Loucy (cell line): ENCODE data around the gene NTHL1.

Experiments
- H2AFZ ChIP-seq: fragments of 200-600 bp; sonication (generic); 2 replicates; pipeline ENCODE4 v1.6.0; 2016; ENCODE audit warnings: antibody characterized with exemption, mild to moderate bottlenecking, low read length, moderate library complexity
- H3F3A ChIP-seq: fragments of 200-600 bp; 2 replicates; pipeline ENCODE4 v1.6.0; 2016; ENCODE audit warnings: antibody characterized with exemption, low read depth, mild to moderate bottlenecking
- H3K27me3 ChIP-seq: fragments of 200-600 bp; sonication (generic); 2 replicates; pipeline ENCODE4 v1.6.1; 2014; ENCODE audit warnings: low read length, mild to moderate bottlenecking; ENCODE audit not compliant: insufficient read depth, poor library complexity, severe bottlenecking
- H3K36me3 ChIP-seq: fragments of 200-600 bp; sonication (generic); 2 replicates; pipeline ENCODE4 v1.6.1; 2016; ENCODE audit warnings: low read length; ENCODE audit not compliant: insufficient read depth
- H3K4me1 ChIP-seq: fragments of 200-600 bp; sonication (generic); 2 replicates; pipeline ENCODE4 v1.5.1; 2014; ENCODE audit warnings: low read length, mild to moderate bottlenecking; ENCODE audit not compliant: insufficient read depth, poor library complexity, severe bottlenecking
- H3K4me2 ChIP-seq: fragments of 200-600 bp; sonication (generic); 2 replicates; pipeline ENCODE4 v1.6.0; 2014; ENCODE audit warnings: antibody characterized with exemption, low read length, low read depth, mild to moderate bottlenecking; ENCODE audit not compliant: poor library complexity, severe bottlenecking
- H3K4me3 ChIP-seq: fragments of 200-600 bp; sonication (generic); 2 replicates; pipeline ENCODE4 v1.5.1; 2014; ENCODE audit warnings: low read length, mild to moderate bottlenecking, mixed read lengths; ENCODE audit not compliant: poor library complexity, severe bottlenecking
- H3K79me2 ChIP-seq: fragments of 200-600 bp; sonication (generic); 2 replicates; pipeline ENCODE4 v1.6.1; 2014; ENCODE audit warnings: low read length; ENCODE audit not compliant: insufficient read depth
- H3K9ac ChIP-seq: fragments of 200-600 bp; sonication (generic); 2 replicates; pipeline ENCODE4 v1.6.0; 2014; ENCODE audit warnings: mild to moderate bottlenecking, low read depth, low read length, moderate library complexity; ENCODE audit not compliant: poor library complexity, severe bottlenecking
- H3K9me2 ChIP-seq: fragments of 200-600 bp; sonication (generic); replicated peaks from 2 replicates; pipeline ENCODE4 v1.6.1; 2016; ENCODE audit warnings: low read depth, low read length, mixed read lengths
- H3K9me3 ChIP-seq: fragments of 200-600 bp; sonication (generic); 2 replicates; pipeline ENCODE4 v1.6.1; 2014; ENCODE audit warnings: mild to moderate bottlenecking, antibody characterized with exemption, low read length, low read depth; ENCODE audit not compliant: insufficient read depth
- H4K20me1 ChIP-seq: fragments of 200-600 bp; sonication (generic); 2 replicates; pipeline ENCODE4 v1.6.0; 2014; ENCODE audit warnings: antibody characterized with exemption, low read length, mild to moderate bottlenecking; ENCODE audit not compliant: insufficient read depth, poor library complexity, severe bottlenecking
- EZH2phosphoT487 ChIP-seq: fragments of 200-600 bp; IDR thresholded peaks from 2 replicates; pipeline ENCODE4 v1.6.1; 2018; ENCODE audit warnings: antibody characterized with exemption, mild to moderate bottlenecking, moderate library complexity, borderline replicate concordance
- TF ChIP-seq, protein P1 (sequence below): fragments of 200-600 bp; sonication (generic); conservative IDR thresholded peaks from 2 replicates; pipeline ENCODE4 v1.5.1; 2014; ENCODE audit warnings: mild to moderate bottlenecking, antibody characterized with exemption, low read length

NTHL1 gene

DNA sequence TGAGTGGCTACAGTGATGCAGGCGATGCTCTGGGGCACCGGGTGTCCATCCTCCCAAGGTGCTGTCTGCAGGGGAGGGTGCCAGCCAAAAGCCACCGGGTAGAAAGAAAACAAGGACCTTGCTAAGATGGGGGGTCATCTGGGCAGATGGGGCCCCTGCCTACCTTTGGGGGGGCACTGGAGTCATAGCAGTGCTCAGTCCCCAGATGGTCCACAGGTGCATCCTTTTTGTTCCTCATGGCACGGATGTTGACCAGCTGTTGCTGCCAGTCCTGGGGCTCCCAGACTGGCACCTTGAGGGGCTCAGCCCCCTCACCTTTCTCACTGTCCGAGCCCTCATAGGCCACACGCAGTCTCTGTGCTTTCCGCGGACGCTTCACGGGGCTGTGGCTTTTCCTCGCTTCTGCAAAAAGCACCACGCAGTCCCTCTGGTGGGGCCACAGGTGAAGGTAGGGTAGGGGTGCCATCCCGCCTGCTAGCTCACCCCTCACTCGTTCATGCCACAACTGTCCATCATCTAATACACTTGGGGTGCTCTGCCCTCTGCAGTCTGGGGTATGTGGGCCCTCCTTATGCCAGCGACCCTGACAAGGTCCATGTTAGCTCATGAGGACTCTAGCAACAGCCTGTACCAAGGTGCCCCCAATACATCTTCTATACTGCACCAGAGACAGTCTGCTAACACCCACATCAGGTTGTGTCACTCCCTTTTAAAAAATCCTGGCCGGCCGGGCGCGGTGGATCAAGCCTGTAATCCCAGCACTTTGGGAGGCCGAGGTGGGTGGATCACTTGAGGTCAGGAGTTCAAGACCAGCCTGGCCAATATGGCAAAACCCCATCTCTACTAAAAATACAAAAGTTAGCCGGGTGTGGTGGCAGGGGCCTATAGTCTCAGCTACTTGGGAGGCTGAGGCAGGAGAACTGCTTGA is 1.4 kb downstream of the NTHL1 start:
- Histone ChIP-seq H3K27me3 (no peaks in the 10 kb centered on the region), H3K79me2 (peaks cover 13% of the 10 kb centered on the region; the same call in 1 of the 2 replicates), H4K20me1 (no peaks in the 10 kb centered on the region), H3K9me3 (no peaks in the 10 kb centered on the region), H3K9ac (peak overlapping the region; percentile 78), H3K4me2 (peak overlapping the region; percentile 87), H3K4me3 (peak overlapping the region; percentile 84), H3K4me1 (peaks cover 4% of the 10 kb centered on the region), H2AFZ (no peak overlapping the region), H3F3A (no peaks in the 10 kb centered on the region), H3K36me3 (no peaks in the 10 kb centered on the region), H3K9me2 (no peaks in the 10 kb centered on the region)
- TF ChIP-seq, protein P1, sequence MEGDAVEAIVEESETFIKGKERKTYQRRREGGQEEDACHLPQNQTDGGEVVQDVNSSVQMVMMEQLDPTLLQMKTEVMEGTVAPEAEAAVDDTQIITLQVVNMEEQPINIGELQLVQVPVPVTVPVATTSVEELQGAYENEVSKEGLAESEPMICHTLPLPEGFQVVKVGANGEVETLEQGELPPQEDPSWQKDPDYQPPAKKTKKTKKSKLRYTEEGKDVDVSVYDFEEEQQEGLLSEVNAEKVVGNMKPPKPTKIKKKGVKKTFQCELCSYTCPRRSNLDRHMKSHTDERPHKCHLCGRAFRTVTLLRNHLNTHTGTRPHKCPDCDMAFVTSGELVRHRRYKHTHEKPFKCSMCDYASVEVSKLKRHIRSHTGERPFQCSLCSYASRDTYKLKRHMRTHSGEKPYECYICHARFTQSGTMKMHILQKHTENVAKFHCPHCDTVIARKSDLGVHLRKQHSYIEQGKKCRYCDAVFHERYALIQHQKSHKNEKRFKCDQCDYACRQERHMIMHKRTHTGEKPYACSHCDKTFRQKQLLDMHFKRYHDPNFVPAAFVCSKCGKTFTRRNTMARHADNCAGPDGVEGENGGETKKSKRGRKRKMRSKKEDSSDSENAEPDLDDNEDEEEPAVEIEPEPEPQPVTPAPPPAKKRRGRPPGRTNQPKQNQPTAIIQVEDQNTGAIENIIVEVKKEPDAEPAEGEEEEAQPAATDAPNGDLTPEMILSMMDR = no peak
- TF ChIP-seq EZH2phosphoT487 = no peak

DNA sequence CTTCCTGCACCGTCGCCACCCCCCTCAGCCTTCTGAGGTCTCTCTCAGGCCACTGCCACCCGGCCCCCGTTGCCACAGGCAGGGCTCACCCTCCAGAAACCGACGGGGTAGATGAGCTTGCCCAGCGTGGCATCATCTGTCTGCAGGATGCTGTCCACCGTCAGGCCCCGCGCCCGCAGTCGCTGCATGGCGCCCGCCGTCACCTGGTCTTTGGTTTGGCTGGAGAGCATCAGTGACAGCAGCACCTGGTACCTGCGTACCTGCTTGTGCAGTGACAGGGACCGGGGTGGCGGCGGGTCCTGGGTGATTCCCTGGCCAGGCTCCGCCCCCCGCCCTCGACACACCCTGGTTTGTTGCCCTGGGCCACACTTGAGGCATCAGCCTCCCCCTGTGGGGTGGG is 3.1 kb downstream of the NTHL1 start:
- Histone ChIP-seq H3K4me1 (peaks cover 4% of the 10 kb centered on the region), H3K36me3 (no peaks in the 10 kb centered on the region), H4K20me1 (no peaks in the 10 kb centered on the region), H3K4me3 (no peak overlapping the region), H3K9me2 (no peaks in the 10 kb centered on the region), H2AFZ (no peak overlapping the region), H3F3A (no peaks in the 10 kb centered on the region), H3K9ac (no peak overlapping the region), H3K9me3 (no peaks in the 10 kb centered on the region), H3K79me2 (peaks cover 13% of the 10 kb centered on the region; the same call in 1 of the 2 replicates), H3K27me3 (no peaks in the 10 kb centered on the region), H3K4me2 (no peak overlapping the region)
- TF ChIP-seq, protein P1 = no peak
- TF ChIP-seq EZH2phosphoT487 = no peak

DNA sequence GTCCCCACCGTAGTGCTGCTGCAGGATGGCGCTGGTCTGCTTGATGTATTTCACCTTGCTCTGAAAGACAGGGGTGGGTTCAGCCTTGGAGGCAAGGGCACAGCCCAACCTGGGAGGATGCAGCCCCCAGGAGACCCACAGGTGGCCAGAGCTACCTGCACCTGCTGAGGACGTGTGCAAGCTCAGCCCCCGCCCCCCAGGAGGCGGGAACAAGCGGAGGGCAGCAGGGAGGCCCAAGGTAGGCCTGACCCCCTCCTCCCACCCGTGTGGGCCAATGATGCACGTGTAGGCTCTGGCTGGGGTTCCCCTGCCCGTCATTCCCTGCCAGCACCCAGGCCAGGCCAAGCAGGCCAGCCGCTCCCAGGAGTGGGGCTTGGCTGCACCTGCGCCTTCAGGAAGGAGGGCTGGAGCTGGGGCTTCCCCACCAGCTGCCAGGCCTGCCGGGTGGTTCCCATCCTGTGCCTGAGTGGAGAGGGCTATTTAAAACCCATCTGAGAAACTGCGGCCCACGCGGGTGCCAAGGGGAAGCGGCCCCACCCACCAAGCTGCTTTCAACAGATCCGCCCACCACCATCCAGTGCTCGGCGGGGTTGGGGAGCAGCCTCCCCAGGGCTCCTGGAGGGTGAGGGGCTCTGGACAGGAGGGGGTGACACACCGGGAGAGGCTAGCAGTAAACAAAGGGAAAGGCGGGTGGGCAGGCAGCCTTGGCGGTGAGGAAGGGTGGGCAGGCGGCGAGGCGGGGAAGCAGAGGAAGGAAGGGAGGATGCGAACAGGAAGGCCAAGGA is 3.8 kb downstream of the NTHL1 start:
- Histone ChIP-seq H3K4me1 (peaks cover 4% of the 10 kb centered on the region), H3K9me2 (no peaks in the 10 kb centered on the region), H3F3A (no peaks in the 10 kb centered on the region)

More for the DNA sequence above, 3.8 kb downstream of the NTHL1 start:
- no peak for TF ChIP-seq EZH2phosphoT487
- Histone ChIP-seq H3K36me3 (no peaks in the 10 kb centered on the region), H3K27me3 (no peaks in the 10 kb centered on the region), H3K4me3 (no peak overlapping the region), H2AFZ (no peak overlapping the region), H4K20me1 (no peaks in the 10 kb centered on the region), H3K79me2 (peaks cover 13% of the 10 kb centered on the region; the same call in 1 of the 2 replicates), H3K4me2 (no peak overlapping the region), H3K9me3 (no peaks in the 10 kb centered on the region), H3K9ac (no peak overlapping the region)
